GM18505 (cell line): Measurements from ENCODE around the gene ZMYND12.
A peak's percentile ranks its signal among the peaks of the same experiment; 100 is the strongest.
"Not testable (repeated sequence)": the region's sequence is repeated elsewhere in the genome, so short reads cannot be mapped to it uniquely, and the experiment has no call there.

Experiments used
- ATAC-seq: cut with Tn5 transposase; IDR thresholded peaks from one replicate; pipeline ENCODE4 v1.9.1; 2021; ENCODE audit not compliant: unreplicated experiment
- POLR2A ChIP-seq: IDR thresholded peaks from 4 replicates; pipeline ENCODE4 v1.6.1; 2011; ENCODE audit warnings: borderline replicate concordance; ENCODE audit not compliant: insufficient read depth, insufficient read length; ENCODE audit errors: extremely low read depth

The ZMYND12 gene

DNA sequence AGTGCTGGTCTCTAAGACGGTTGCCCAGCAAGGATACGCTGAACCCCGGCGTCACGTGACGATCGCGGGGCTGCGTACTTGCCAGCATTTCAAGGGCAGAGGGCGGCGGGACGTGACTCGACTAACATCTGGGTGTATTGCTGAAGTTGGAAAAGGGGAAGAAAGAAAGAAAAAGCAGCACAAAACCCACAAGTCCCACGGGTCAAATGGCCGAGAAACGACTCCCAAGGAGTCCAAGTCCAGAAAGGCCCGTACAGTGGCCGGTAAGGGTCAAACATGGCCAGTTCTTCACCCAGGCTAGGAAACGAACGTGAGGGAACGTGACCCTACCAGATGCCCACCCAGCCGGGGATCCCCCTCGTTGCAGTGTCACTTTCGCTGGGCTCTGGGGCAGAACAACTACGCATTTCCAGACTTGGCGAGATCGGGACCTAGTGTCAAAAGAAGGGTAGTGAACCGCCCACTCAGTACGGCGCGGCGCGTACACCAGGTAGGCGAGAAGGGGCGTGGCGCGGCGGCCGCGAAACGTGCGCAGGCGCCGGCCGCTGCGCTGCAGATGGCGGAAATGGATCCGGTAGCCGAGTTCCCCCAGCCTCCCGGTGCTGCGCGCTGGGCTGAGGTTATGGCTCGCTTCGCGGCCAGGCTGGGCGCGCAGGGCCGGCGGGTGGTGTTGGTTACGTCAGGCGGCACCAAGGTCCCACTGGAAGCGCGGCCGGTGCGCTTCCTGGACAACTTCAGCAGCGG is at the start of gene ZMYND12, which contains the start of gene PPCS:
ZMYND12 (minus strand) TSS at position 13 of the 744 bp plus-strand sequence. CDS start 25 bp downstream, outside the sequence.
PPCS (plus strand) TSS at position 534 of the 744 bp plus-strand sequence; CDS start at position 557, 23 bp downstream.
- TF ChIP-seq POLR2A = peak; percentile 97
- ATAC-seq = peak; percentile 78

GRCh38 chr1:42504535-42505128 is 48.8 kb upstream of the ZMYND12 start:
- TF ChIP-seq POLR2A = no peak
- ATAC-seq = no peak

GRCh38 chr1:42502031-42502430 is 46.2 kb upstream of the ZMYND12 start:
- not testable (repeated sequence) for ATAC-seq

DNA sequence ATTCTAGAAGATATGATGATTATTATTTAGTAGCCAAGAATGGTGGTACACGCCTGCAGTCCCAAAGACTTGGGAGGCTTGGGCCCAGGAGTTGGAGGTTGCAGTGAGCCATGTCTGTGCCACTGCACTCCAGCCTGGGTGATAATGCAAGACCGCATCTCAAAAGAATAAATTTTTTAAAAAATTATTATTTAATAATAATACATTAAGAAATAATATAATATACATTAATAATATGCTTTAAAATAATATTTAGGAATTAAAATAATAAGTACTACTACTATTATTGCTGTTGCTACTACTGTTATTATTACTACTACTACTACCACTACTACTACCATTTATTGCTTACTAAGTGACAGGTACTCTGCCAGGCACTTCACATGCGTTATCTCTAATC is 34.4 kb upstream of the ZMYND12 start:
- no peak for TF ChIP-seq POLR2A
- no peak for ATAC-seq

GRCh38 chr1:42484382-42484781 is 28.6 kb upstream of the ZMYND12 start:
- ATAC-seq = no peak
- no peak for TF ChIP-seq POLR2A

- ATAC-seq = no peak
- no peak for TF ChIP-seq POLR2A
These were observed 26.9 kb upstream of the ZMYND12 start for GRCh38 chr1:42482635-42483153.

- no peak for ATAC-seq
- TF ChIP-seq POLR2A = no peak
These were observed 25.1 kb upstream of the ZMYND12 start for GRCh38 chr1:42480921-42481320.

DNA sequence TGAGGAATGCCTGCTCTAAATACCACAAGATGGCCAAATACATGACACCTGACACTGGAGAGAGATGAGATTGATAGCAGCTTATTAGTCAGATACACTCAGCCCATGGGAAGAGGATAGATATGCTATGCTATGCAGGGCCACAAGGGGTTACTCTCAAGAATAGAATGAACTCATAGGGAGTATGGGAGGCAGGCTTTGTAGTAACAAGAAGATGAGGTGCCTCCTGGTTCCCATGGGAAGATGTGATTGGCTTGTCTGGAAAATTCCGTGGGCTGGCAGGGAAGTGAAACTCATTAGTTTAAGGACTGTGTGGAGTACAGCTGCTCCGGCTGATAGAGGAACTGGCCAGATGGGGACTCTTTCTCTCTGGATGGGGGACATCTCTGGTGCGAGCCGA is 23.8 kb upstream of the ZMYND12 start:
- TF ChIP-seq POLR2A = no peak
- no peak for ATAC-seq

DNA sequence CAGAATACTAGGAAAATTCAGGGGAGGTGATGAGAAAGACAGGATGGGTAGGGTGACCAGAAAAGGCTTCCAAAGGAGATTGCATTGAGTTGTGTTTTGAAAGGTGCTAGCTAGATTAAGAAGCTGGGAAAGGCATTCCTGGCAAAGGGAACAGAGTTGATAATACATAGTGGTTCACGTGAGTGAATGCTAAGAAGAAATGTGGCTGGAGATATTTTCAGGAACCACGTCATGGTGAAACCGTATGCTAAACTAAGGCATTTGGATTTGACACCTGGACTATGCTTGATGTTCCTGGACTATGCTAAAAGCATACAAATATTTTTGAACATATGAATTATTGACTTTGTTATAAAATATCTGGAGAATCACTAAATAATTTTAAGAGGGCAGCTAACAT is 22.0 kb upstream of the ZMYND12 start:
- no peak for TF ChIP-seq POLR2A
- no peak for ATAC-seq

DNA sequence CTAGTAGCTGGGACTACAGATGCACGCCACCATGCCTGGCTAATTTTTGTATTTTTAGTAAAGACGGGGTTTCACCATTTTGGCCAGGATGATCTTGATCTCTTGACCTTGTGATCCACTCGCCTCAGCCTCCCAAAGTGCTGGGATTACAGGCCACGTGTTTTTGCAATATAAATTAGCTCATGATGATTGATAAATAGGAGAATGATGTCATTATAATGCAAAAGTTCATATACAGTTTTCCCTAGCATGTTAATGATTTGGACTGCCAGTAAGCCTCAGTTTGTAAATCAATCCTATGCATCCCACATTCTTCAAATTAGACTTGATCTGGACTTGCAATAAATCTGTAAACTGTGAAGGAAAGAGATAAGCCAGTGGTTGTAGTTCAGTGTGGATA is 21.5 kb upstream of the ZMYND12 start:
- not testable (repeated sequence) for ATAC-seq

- TF ChIP-seq POLR2A = no peak
- no peak for ATAC-seq
These were observed 20.8 kb upstream of the ZMYND12 start for GRCh38 chr1:42476605-42477004.

GRCh38 chr1:42469727-42470126 is 13.9 kb upstream of the ZMYND12 start:
- no peak for ATAC-seq
- TF ChIP-seq POLR2A = no peak

GRCh38 chr1:42466030-42466429 is 10.2 kb upstream of the ZMYND12 start:
- no peak for TF ChIP-seq POLR2A

GRCh38 chr1:42463921-42464320 is 8.1 kb upstream of the ZMYND12 start:
- no peak for ATAC-seq
- TF ChIP-seq POLR2A = no peak

More at GRCh38 chr1:42466030-42466429, 10.2 kb upstream of the ZMYND12 start:
- no peak for ATAC-seq
